ENCODE data around the gene CYRIA. TPM values are rescaled to one million over a fixed set of nuclear protein-coding genes. Genes with fewer than 3 reads are reported as not detected.

Gene CYRIA
- total RNA-seq, 2 donors from 2014 or later, result 0.86 to 1.4 TPM

DNA sequence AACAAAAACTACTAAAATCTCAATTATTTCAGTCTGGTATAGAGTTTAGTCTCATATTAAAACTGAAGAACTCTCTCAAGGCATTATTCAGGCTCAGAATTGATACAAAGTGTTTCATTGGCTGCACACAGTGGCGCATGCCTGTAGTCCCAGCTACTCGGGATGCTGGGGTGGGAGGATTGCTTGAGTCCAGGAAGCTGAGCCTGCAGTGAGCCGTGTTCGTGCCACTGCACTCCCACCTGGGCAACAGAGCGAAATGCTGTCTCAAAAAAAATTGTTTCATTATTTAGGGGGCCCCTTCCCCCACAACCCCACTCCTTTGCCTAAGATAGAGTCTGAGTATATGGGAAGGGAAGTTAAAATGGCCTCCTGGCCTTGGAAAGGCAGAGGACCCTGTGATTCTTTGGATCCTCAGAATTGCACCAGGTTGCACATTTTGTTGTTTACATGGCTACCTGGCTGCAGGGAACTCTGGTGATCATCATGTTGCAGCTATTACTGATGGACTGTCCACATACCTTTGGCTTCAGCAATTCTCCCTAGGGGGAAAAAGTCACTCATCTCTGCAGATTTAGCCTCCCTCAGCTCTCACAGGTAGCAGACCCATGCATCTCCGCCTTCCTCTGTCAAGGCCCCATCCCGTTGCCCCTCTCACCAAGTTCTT is 19.2 kb upstream of the CYRIA start:
- no peaks in the 10 kb centered on the region for H3K4me1 ChIP-seq (ENCODE audit: control insufficient read depth, insufficient read depth, low read length)

DNA sequence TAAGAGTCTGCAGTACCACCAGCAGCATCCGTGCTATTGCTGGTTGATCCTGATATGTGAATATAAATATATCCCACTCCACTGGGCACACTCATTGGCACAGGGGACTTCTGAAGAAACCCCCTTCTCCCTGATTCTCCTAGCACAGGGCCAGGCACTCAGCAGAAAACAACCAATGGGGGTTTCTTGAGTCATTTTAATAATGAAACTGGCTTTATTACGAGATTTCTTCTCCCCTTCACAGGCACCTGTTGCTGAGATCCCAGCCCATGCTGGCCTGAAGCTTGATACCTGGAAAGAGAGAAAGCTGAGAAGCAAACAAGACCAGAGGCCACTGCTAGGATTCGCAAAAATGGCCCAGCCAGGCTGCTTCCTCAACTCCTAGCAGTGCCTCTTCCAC is 17.9 kb upstream of the CYRIA start:
- WGBS, 2 experiments (ENCODE audit: insufficient coverage in 1 of 2, insufficient read length in 1 of 2), result 86 to 94% methylated on average over 1 to 3 of the region's 3 CpGs
- no peak overlapping the region for H3K27ac ChIP-seq (ENCODE audit: low read depth, low read length)

More for the DNA sequence above, 19.2 kb upstream of the CYRIA start:
- no peak overlapping the region for H3K27ac Mint-ChIP-seq
- H3K4me1 Mint-ChIP-seq, result no peaks in the 10 kb centered on the region
- no peaks in the 10 kb centered on the region for H3K27me3 ChIP-seq (ENCODE audit: control insufficient read depth, insufficient read depth, low read length, poor library complexity, severe bottlenecking)
- H3K4me3 Mint-ChIP-seq, result no peak overlapping the region
- 89 to 100% methylated on average over 1 to 7 of the region's 7 CpGs for WGBS, 2 experiments (ENCODE audit: insufficient coverage in 1 of 2, insufficient read length in 1 of 2)
- no peaks in the 10 kb centered on the region for H3K9me3 ChIP-seq (ENCODE audit: control insufficient read depth, low read length)
- DNase-seq, result no peak
- TF ChIP-seq, protein P1, sequence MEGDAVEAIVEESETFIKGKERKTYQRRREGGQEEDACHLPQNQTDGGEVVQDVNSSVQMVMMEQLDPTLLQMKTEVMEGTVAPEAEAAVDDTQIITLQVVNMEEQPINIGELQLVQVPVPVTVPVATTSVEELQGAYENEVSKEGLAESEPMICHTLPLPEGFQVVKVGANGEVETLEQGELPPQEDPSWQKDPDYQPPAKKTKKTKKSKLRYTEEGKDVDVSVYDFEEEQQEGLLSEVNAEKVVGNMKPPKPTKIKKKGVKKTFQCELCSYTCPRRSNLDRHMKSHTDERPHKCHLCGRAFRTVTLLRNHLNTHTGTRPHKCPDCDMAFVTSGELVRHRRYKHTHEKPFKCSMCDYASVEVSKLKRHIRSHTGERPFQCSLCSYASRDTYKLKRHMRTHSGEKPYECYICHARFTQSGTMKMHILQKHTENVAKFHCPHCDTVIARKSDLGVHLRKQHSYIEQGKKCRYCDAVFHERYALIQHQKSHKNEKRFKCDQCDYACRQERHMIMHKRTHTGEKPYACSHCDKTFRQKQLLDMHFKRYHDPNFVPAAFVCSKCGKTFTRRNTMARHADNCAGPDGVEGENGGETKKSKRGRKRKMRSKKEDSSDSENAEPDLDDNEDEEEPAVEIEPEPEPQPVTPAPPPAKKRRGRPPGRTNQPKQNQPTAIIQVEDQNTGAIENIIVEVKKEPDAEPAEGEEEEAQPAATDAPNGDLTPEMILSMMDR (conservative IDR thresholded peaks at IDR 0.05), result no peak
- H3K9me3 Mint-ChIP-seq, result no peaks in the 10 kb centered on the region
- H3K9ac ChIP-seq (ENCODE audit: extremely low read depth, low read length, poor library complexity, severe bottlenecking), result no peak overlapping the region
- no peak overlapping the region for H3K4me3 ChIP-seq (ENCODE audit: low read length)
- no peaks in the 10 kb centered on the region for H3K36me3 Mint-ChIP-seq (ENCODE audit: low read depth)
- H3K27ac ChIP-seq (ENCODE audit: low read depth, low read length), result no peak overlapping the region
- peaks cover 5% of the 10 kb centered on the region for H3K27me3 Mint-ChIP-seq (ENCODE audit: insufficient read depth)
- H3K36me3 ChIP-seq (ENCODE audit: control insufficient read depth, insufficient read depth, low read length), result no peaks in the 10 kb centered on the region

DNA sequence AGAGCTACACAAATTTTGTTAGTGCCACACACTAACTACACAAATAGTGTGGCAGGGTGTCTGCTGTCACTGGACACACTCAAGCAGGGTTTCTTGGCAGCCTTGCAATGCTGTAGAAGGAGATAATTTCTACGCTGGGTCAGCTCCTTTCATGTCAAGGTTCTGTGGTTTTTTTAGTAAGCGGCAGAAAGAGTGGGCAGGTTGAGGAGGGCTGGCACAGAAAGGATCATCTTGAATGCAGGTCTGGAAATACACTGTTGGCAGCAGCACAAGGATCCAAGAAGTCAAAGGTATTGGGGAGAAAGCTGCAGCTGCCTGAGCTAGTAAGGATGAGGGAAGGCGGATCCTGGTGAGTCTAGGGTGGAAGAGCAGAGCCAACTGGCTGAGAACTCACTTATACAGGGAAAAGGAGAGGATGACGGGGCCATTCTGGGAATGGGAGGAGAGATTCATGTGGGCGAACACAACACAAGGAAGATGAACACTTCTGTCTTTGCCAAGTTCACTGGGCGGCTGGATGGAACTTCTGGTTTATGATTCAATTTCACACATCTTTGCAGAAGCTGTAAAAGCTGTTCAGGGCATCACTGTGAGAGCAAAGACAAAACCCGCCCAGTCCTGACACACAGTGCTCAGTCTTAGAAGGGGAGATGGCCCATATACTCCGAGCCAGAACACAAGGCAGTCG is 16.9 kb upstream of the CYRIA start:
- H3K36me3 Mint-ChIP-seq (ENCODE audit: low read depth), result no peaks in the 10 kb centered on the region
- no peaks in the 10 kb centered on the region for H3K4me1 Mint-ChIP-seq
- no peaks in the 10 kb centered on the region for H3K36me3 ChIP-seq (ENCODE audit: control insufficient read depth, insufficient read depth, low read length)
- no peaks in the 10 kb centered on the region for H3K9me3 ChIP-seq (ENCODE audit: control insufficient read depth, low read length)
- no peak overlapping the region for H3K4me3 Mint-ChIP-seq
- DNase-seq, result no peak
- H3K27ac ChIP-seq (ENCODE audit: low read depth, low read length), result no peak overlapping the region
- peaks cover 5% of the 10 kb centered on the region for H3K27me3 Mint-ChIP-seq (ENCODE audit: insufficient read depth)
- no peak overlapping the region for H3K27ac Mint-ChIP-seq
- no peaks in the 10 kb centered on the region for H3K4me1 ChIP-seq (ENCODE audit: control insufficient read depth, insufficient read depth, low read length)
- 91 to 96% methylated on average over 9 of the region's 9 CpGs for WGBS, 2 experiments (ENCODE audit: insufficient coverage in 1 of 2, insufficient read length in 1 of 2)
- H3K9ac ChIP-seq (ENCODE audit: extremely low read depth, low read length, poor library complexity, severe bottlenecking), result no peak overlapping the region
- H3K27me3 ChIP-seq (ENCODE audit: control insufficient read depth, insufficient read depth, low read length, poor library complexity, severe bottlenecking), result no peaks in the 10 kb centered on the region
- TF ChIP-seq, protein P1 (conservative IDR thresholded peaks at IDR 0.05), result no peak
- H3K4me3 ChIP-seq (ENCODE audit: low read length), result no peak overlapping the region
- peaks cover 10% of the 10 kb centered on the region for H3K9me3 Mint-ChIP-seq

More for the DNA sequence above, 17.9 kb upstream of the CYRIA start:
- Histone ChIP-seq H3K9ac (ENCODE audit: extremely low read depth, low read length, poor library complexity, severe bottlenecking) (no peak overlapping the region), H3K27me3 (ENCODE audit: control insufficient read depth, insufficient read depth, low read length, poor library complexity, severe bottlenecking) (no peaks in the 10 kb centered on the region), H3K9me3 (ENCODE audit: control insufficient read depth, low read length) (no peaks in the 10 kb centered on the region), H3K36me3 (ENCODE audit: control insufficient read depth, insufficient read depth, low read length) (no peaks in the 10 kb centered on the region), H3K4me3 (ENCODE audit: low read length) (no peak overlapping the region), H3K4me1 (ENCODE audit: control insufficient read depth, insufficient read depth, low read length) (no peaks in the 10 kb centered on the region)
- DNase-seq, result no peak
- H3K27ac Mint-ChIP-seq, result no peak overlapping the region
- H3K9me3 Mint-ChIP-seq, result peaks cover 2% of the 10 kb centered on the region
- no peaks in the 10 kb centered on the region for H3K4me1 Mint-ChIP-seq
- no peak overlapping the region for H3K4me3 Mint-ChIP-seq
- peaks cover 5% of the 10 kb centered on the region for H3K27me3 Mint-ChIP-seq (ENCODE audit: insufficient read depth)
- TF ChIP-seq, protein P1 (conservative IDR thresholded peaks at IDR 0.05), result no peak
- H3K36me3 Mint-ChIP-seq (ENCODE audit: low read depth), result no peaks in the 10 kb centered on the region
